ENCODE data around the gene AZIN2. TPM values are rescaled to one million over a fixed set of nuclear protein-coding genes. Genes with fewer than 3 reads are reported as not detected.
A peak's percentile ranks its signal among the peaks of the same experiment; 100 is the strongest.

Gene AZIN2
- total RNA-seq, 1 experiment from 2014 or later = 0.39 TPM

- H3K4me2 ChIP-seq (ENCODE audit: insufficient read depth, insufficient read length, low read length) = peak overlapping the region; percentile 46
- WGBS (ENCODE audit: extremely low coverage, insufficient read length, low lambda C conversion rate) = no CpG with 5 or more reads among the region's 44 CpGs
- Mint-ChIP-seq H3K27me3 (ENCODE audit: low read depth) (peaks cover 32% of the 10 kb centered on the region), H3K36me3 (ENCODE audit: insufficient read depth in 1 of 3, low read depth in 3 of 3) (peaks cover 0 to 8% (median 2%) of the 10 kb centered on the region in 3 experiments; a peak in 5 of 7 replicates), H3K4me1 (peaks cover 16 to 18% of the 10 kb centered on the region in 2 experiments), H3K27ac (peak overlapping the region; percentile 6 to 74 (median 62); a peak in 5 of 7 replicates), H3K9me3 (no peaks in the 10 kb centered on the region), H3K4me3 (peak overlapping the region; percentile 81 to 90)
- no peak overlapping the region for H4K91ac ChIP-seq (ENCODE audit: insufficient read length, low read depth, low read length)
- H2BK20ac ChIP-seq (ENCODE audit: low read depth, low read length, poor library complexity, severe bottlenecking) = no peak overlapping the region
- no peaks in the 10 kb centered on the region for H3K79me1 ChIP-seq (ENCODE audit: insufficient read depth, low read depth, low read length, poor library complexity, severe bottlenecking)
- no peaks in the 10 kb centered on the region for H3K9me3 ChIP-seq (ENCODE audit: control insufficient read depth, low read depth, low read length)
- H3K27ac ChIP-seq (ENCODE audit: insufficient read length, low read depth, low read length) = no peak overlapping the region
- DNase-seq = peak; percentile 98
- H3K79me2 ChIP-seq (ENCODE audit: insufficient read depth, low read length) = no peaks in the 10 kb centered on the region
- H3K4me1 ChIP-seq (ENCODE audit: insufficient read depth, low read length) = peaks cover 6% of the 10 kb centered on the region; the same call in 1 of the 2 replicates
- H3K9ac ChIP-seq (ENCODE audit: extremely low read depth, insufficient read length, low read length) = peak overlapping the region; percentile 68
- H2AFZ ChIP-seq (ENCODE audit: low read length) = peak overlapping the region; percentile 41
- H4K20me1 ChIP-seq (ENCODE audit: control insufficient read depth, insufficient read depth, insufficient read length) = no peaks in the 10 kb centered on the region
- H3T11ph ChIP-seq (ENCODE audit: low read length) = no peak overlapping the region
- no peak overlapping the region for H2BK5ac ChIP-seq (ENCODE audit: insufficient read length, low read length)
- no peak overlapping the region for H2AK5ac ChIP-seq (ENCODE audit: insufficient read length, low read length)
- H4K8ac ChIP-seq (replicated peaks; ENCODE audit: insufficient read length, low read depth, low read length) = no peak overlapping the region
- no peak overlapping the region for H3K18ac ChIP-seq (ENCODE audit: insufficient read length, low read depth, low read length)
- peak; percentile 91 for TF ChIP-seq CTCF (conservative IDR thresholded peaks at IDR 0.05)
- no peak overlapping the region for H2BK12ac ChIP-seq (ENCODE audit: insufficient read length, low read depth, low read length)
- no peaks in the 10 kb centered on the region; the same call in 1 of the 2 replicates for H3K27me3 ChIP-seq (ENCODE audit: insufficient read depth, low read length)
- no peak overlapping the region for H4K5ac ChIP-seq (ENCODE audit: insufficient read length, low read depth, low read length)
- H3K23ac ChIP-seq (ENCODE audit: insufficient read length, low read depth, low read length) = no peak overlapping the region
- no peaks in the 10 kb centered on the region for H3K23me2 ChIP-seq (ENCODE audit: insufficient read length, low read depth, low read length, poor library complexity, severe bottlenecking)
- no peak overlapping the region for H2BK15ac ChIP-seq (ENCODE audit: low read depth, low read length)
- peak overlapping the region; percentile 53; the same call in 1 of the 2 replicates for H3K14ac ChIP-seq (ENCODE audit: insufficient read depth, low read length)
- no peak overlapping the region for H3K56ac ChIP-seq (ENCODE audit: insufficient read length, low read depth, low read length)
- no peak overlapping the region for H3K4ac ChIP-seq (ENCODE audit: low read depth, low read length)
- H2BK120ac ChIP-seq (ENCODE audit: low read depth, low read length, poor library complexity, severe bottlenecking) = no peak overlapping the region
Observed at GRCh38 chr1:33127001-33127823, 46.3 kb downstream of the AZIN2 start.

All from H9 (cell line).